ENCODE results near the gene ZGPAT. TPM values are rescaled to one million over a fixed set of nuclear protein-coding genes. Genes with fewer than 3 reads are reported as not detected.
A peak's percentile ranks its signal among the peaks of the same experiment; 100 is the strongest.

The ZGPAT gene
- total and polyA plus RNA-seq, 2 of the 13 experiments (the other 11 are each of a cell fraction or from before 2014, with no cell fraction given) = 23.0 to 41.9 TPM

- peak overlapping the region; percentile 79 to 99 (median 99) for H3K4me3 ChIP-seq (replicated peaks in 1 of 3; ENCODE audit: insufficient read depth in 1 of 3, low read depth in 2 of 3, low read length in 3 of 3)
- no TSS peak for BruUV-seq (replicated peaks)
- H3K4me2 ChIP-seq (ENCODE audit: low read depth, low read length) = peak overlapping the region; percentile 96
- no peaks in the 10 kb centered on the region for H3K9me3 ChIP-seq (ENCODE audit: low read length)
- ATAC-seq (no peak), DNase-seq (ENCODE audit: low spot score) (no peak), FAIRE-seq (no peak)
- ChIA-PET CTCF (ENCODE audit: low intra/inter-chr PET ratio, low total read pairs) (no interaction called here), POLR2A (interaction anchor here (0.6 to 12.4 kb wide), 9 partner anchors 10 to 248 kb away, joined by 4 to 190 read pairs (median 16); partner anchors contain the start of genes LIME1, SLC2A4RG, TNFRSF6B and TPD52L2)
- no peak overlapping the region for H2AFZ ChIP-seq (ENCODE audit: low read length)
- H4K20me1 ChIP-seq (ENCODE audit: insufficient read depth, low read length) = peaks cover 10% of the 10 kb centered on the region; the same call in 1 of the 2 replicates
- H3K27ac ChIP-seq (ENCODE audit: extremely low read length, insufficient read depth, low read length) = peak overlapping the region; percentile 81
- intact Hi-C loops (cut with micrococcal nuclease; ENCODE audit: unreplicated experiment) (no loop called here), in situ Hi-C loops (cut with HindIII; ENCODE audit: extremely low pct_ligation_motif_present, low pct_unique_long_range_greater_than_20kb) (loop anchor here (5.0 to 10.0 kb wide), 3 partner anchors 33 to 148 kb away; no protein-coding TSS in a partner anchor)
- H3K27me3 ChIP-seq (ENCODE audit: control insufficient read depth in 1 of 2, insufficient read depth in 2 of 2, low read length in 2 of 2) = no peaks in the 10 kb centered on the region; a peak in 1 of 5 replicates
- WGBS (ENCODE audit: low lambda C conversion rate) = 95% methylated on average over 17 of the region's 17 CpGs
- peaks cover 38% of the 10 kb centered on the region for H3K4me1 ChIP-seq (ENCODE audit: insufficient read depth, low read length)
- H3K9ac ChIP-seq (ENCODE audit: insufficient read depth, low read depth, low read length) = peak overlapping the region; percentile 97
- peaks cover 26 to 62% of the 10 kb centered on the region in 2 experiments for H3K36me3 ChIP-seq (replicated peaks in 1 of 2; ENCODE audit: control insufficient read depth in 1 of 2, insufficient read depth in 2 of 2, low read length in 2 of 2)
- peaks cover 77% of the 10 kb centered on the region for H3K79me2 ChIP-seq (ENCODE audit: insufficient read depth, low read length)
- TF ChIP-seq HOMEZ (CRISPR knock-in tag; IDR thresholded peaks at IDR 0.05; ENCODE audit: low read depth) (no peak), CBX1 (IDR thresholded peaks at IDR 0.05; ENCODE audit: low read depth) (no peak), ZNF879 (CRISPR knock-in tag; IDR thresholded peaks at IDR 0.05) (no peak), CBX5 (CRISPR knock-in tag; IDR thresholded peaks at IDR 0.05; ENCODE audit: borderline replicate concordance) (0 out of 2 replicates have a peak, but pooled peaks have one; percentile 12), ZNF343 (CRISPR knock-in tag; IDR thresholded peaks at IDR 0.05) (0 out of 2 replicates have a peak, but pooled peaks have one; percentile 8), PREB (CRISPR knock-in tag; IDR thresholded peaks at IDR 0.05) (peak; percentile 66; the same call in 1 of the 2 replicates), ZNF382 (CRISPR knock-in tag; IDR thresholded peaks at IDR 0.05; ENCODE audit: borderline replicate concordance) (no peak), SIX1 (CRISPR knock-in tag; IDR thresholded peaks at IDR 0.05; ENCODE audit: borderline replicate concordance) (no peak), ZMYM4 (CRISPR knock-in tag; IDR thresholded peaks at IDR 0.05) (no peak), ZFP90 (CRISPR knock-in tag; IDR thresholded peaks at IDR 0.05; ENCODE audit: borderline replicate concordance) (no peak), ZNF577 (CRISPR knock-in tag; IDR thresholded peaks at IDR 0.05; ENCODE audit: borderline replicate concordance, low read depth) (0 out of 2 replicates have a peak, but pooled peaks have one; percentile 43), SIN3A (IDR thresholded peaks at IDR 0.05; ENCODE audit: borderline replicate concordance, low read depth, low read length) (no peak), POLR2AphosphoS2 (IDR thresholded peaks at IDR 0.05; ENCODE audit: low read depth, low read length) (no peak), ZNF609 (CRISPR knock-in tag; IDR thresholded peaks at IDR 0.05; ENCODE audit: borderline replicate concordance) (no peak)
- TF ChIP-seq, protein P1, sequence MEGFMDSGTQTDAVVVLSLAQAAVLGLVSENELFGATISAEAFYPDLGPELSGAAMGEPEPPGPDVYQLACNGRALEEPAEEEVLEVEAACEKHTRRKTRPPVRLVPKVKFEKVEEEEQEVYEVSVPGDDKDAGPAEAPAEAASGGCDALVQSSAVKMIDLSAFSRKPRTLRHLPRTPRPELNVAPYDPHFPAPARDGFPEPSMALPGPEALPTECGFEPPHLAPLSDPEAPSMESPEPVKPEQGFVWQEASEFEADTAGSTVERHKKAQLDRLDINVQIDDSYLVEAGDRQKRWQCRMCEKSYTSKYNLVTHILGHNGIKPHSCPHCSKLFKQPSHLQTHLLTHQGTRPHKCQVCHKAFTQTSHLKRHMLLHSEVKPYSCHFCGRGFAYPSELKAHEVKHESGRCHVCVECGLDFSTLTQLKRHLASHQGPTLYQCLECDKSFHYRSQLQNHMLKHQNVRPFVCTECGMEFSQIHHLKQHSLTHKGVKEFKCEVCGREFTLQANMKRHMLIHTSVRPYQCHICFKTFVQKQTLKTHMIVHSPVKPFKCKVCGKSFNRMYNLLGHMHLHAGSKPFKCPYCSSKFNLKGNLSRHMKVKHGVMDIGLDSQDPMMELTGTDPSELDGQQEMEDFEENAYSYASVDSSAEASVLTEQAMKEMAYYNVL (CRISPR knock-in tag; IDR thresholded peaks at IDR 0.05; ENCODE audit: borderline replicate concordance) = 0 out of 2 replicates have a peak, but pooled peaks have one; percentile 10
Measured at GRCh38 chr20:63709149-63709527, 1.3 kb downstream of the ZGPAT start.
